GM23338 (cell line): Measurements from ENCODE around the gene FOXR1. TPM values are rescaled to one million over a fixed set of nuclear protein-coding genes. Genes with fewer than 3 reads are reported as not detected.
A peak's percentile ranks its signal among the peaks of the same experiment; 100 is the strongest.

Experiments
- ATAC-seq: fragments of 200-7000 bp; cut with Tn5 transposase; 3 replicates; pipeline ENCODE4 v1.9.1; 2020
- DNase-seq: peaks from one replicate; pipeline ENCODE4 v3.0.0-alpha.2; 2015; ENCODE audit warnings: low spot score
- H2AFZ ChIP-seq: fragments of 200-600 bp; sonication (generic); 2 replicates; pipeline ENCODE4 v1.8.0; 2016; ENCODE audit warnings: antibody characterized with exemption, mild to moderate bottlenecking, moderate library complexity
- H3F3A ChIP-seq: fragments of 200-600 bp; sonication (generic); replicated peaks from 2 replicates; pipeline ENCODE4 v1.8.0; 2017; ENCODE audit warnings: antibody characterized with exemption, mixed run types, low read depth
- H3K27ac ChIP-seq: fragments of 200-600 bp; sonication (generic); 2 replicates; pipeline ENCODE4 v1.6.1; 2016; ENCODE audit warnings: low read depth
- H3K27me3 ChIP-seq: fragments of 200-600 bp; sonication (generic); 2 replicates; pipeline ENCODE4 v1.8.0; 2016; ENCODE audit warnings: mild to moderate bottlenecking, mixed run types, moderate library complexity; ENCODE audit not compliant: insufficient read depth
- H3K36me3 ChIP-seq: fragments of 200-600 bp; sonication (generic); 2 replicates; pipeline ENCODE4 v1.8.0; 2016; ENCODE audit warnings: mild to moderate bottlenecking; ENCODE audit not compliant: insufficient read depth
- H3K4me1 ChIP-seq: fragments of 200-600 bp; sonication (generic); 2 replicates; pipeline ENCODE4 v1.8.0; 2016; ENCODE audit warnings: mild to moderate bottlenecking, moderate library complexity; ENCODE audit not compliant: insufficient read depth
- H3K4me2 ChIP-seq: fragments of 200-600 bp; sonication (generic); 2 replicates; pipeline ENCODE4 v1.7.1; 2017; ENCODE audit warnings: mixed run types
- H3K4me3 ChIP-seq: fragments of 200-600 bp; sonication (generic); 2 replicates; pipeline ENCODE4 v1.6.1; 2016; ENCODE audit warnings: mixed run types
- H3K79me2 ChIP-seq: fragments of 200-600 bp; sonication (generic); replicated peaks from 2 replicates; pipeline ENCODE4 v1.8.0; 2017; ENCODE audit warnings: mild to moderate bottlenecking; ENCODE audit not compliant: insufficient read depth
- H3K9me2 ChIP-seq: fragments of 200-600 bp; sonication (generic); 2 replicates; pipeline ENCODE4 v1.8.0; 2017; ENCODE audit not compliant: insufficient read depth
- H4K20me1 ChIP-seq: fragments of 200-600 bp; sonication (generic); replicated peaks from 2 replicates; pipeline ENCODE4 v1.8.0; 2017; ENCODE audit warnings: mild to moderate bottlenecking; ENCODE audit not compliant: insufficient read depth
- H3K27ac Mint-ChIP-seq: 2 replicates; pipeline ENCODE4 v1.8.0; 2020; ENCODE audit warnings: inconsistent platforms, mild to moderate bottlenecking, moderate library complexity, mixed read lengths
- H3K27me3 Mint-ChIP-seq: 3 replicates; pipeline ENCODE4 v1.8.0; 2022; ENCODE audit warnings: low read depth, mild to moderate bottlenecking, moderate library complexity, mixed read lengths, inconsistent platforms; ENCODE audit not compliant: insufficient read depth, poor library complexity
- H3K36me3 Mint-ChIP-seq: 3 replicates; pipeline ENCODE4 v1.8.0; 2021; ENCODE audit warnings: low read depth, mild to moderate bottlenecking, inconsistent platforms, moderate library complexity, mixed read lengths
- H3K4me1 Mint-ChIP-seq: 3 replicates; pipeline ENCODE4 v1.8.0; 2020; ENCODE audit warnings: mild to moderate bottlenecking, inconsistent platforms, mixed read lengths
- H3K4me3 Mint-ChIP-seq: 3 replicates; pipeline ENCODE4 v1.8.0; 2021; ENCODE audit warnings: moderate library complexity, mild to moderate bottlenecking, inconsistent platforms, mixed read lengths
- H3K9me3 Mint-ChIP-seq: 3 replicates; pipeline ENCODE4 v1.8.0; 2020; ENCODE audit warnings: moderate library complexity, mild to moderate bottlenecking, inconsistent platforms, mixed read lengths
- CREB1 ChIP-seq: fragments of 250-450 bp; sonication (Bioruptor Pico); IDR thresholded peaks from 2 replicates; pipeline ENCODE4 v1.5.0; 2020; ENCODE audit warnings: low read depth, mild to moderate bottlenecking, moderate library complexity
- CTCF ChIP-seq, 2 experiments: fragments of 200-600 bp in 1 of 2; sonication (generic) in 1 of 2; conservative IDR thresholded peaks; 2 replicates each; pipeline versions ENCODE4 v1.5.1 to v1.6.1; 2016 to 2017; ENCODE audit warnings: antibody characterized with exemption in 2 of 2, low read depth in 2 of 2, mild to moderate bottlenecking in 2 of 2, moderate library complexity in 1 of 2
- ETS1 ChIP-seq: IDR thresholded peaks from 2 replicates; pipeline ENCODE4 v1.6.1; 2016; ENCODE audit warnings: antibody characterized with exemption
- EZH2 ChIP-seq: fragments of 200-600 bp; sonication (generic); IDR thresholded peaks from one replicate; pipeline ENCODE4 v1.8.0; 2017; ENCODE audit warnings: antibody characterized with exemption, mild to moderate bottlenecking, low read depth; ENCODE audit not compliant: unreplicated experiment
- EZH2phosphoT487 ChIP-seq: fragments of 200-600 bp; sonication (generic); IDR thresholded peaks from one replicate; pipeline ENCODE4 v1.8.1; 2018; ENCODE audit warnings: antibody characterized with exemption; ENCODE audit not compliant: unreplicated experiment
- JUNB ChIP-seq: IDR thresholded peaks from one replicate; pipeline ENCODE4 v1.6.1; 2016; ENCODE audit warnings: antibody characterized with exemption; ENCODE audit not compliant: unreplicated experiment
- NANOG ChIP-seq: IDR thresholded peaks from 2 replicates; pipeline ENCODE4 v1.6.1; 2016; ENCODE audit warnings: antibody characterized with exemption, borderline replicate concordance
- POLR2AphosphoS5 ChIP-seq: IDR thresholded peaks from 2 replicates; pipeline ENCODE4 v1.6.1; 2016; ENCODE audit warnings: antibody characterized with exemption, low read depth
- REST ChIP-seq: IDR thresholded peaks from one replicate; pipeline ENCODE4 v1.6.1; 2018; ENCODE audit warnings: antibody characterized with exemption; ENCODE audit not compliant: unreplicated experiment
- STAT1 ChIP-seq: IDR thresholded peaks from one replicate; pipeline ENCODE4 v1.6.1; 2016; ENCODE audit warnings: antibody characterized with exemption; ENCODE audit not compliant: unreplicated experiment
- ZNF114 ChIP-seq: fragments of 250-450 bp; sonication (Bioruptor Pico); IDR thresholded peaks from 2 replicates; pipeline ENCODE4 v1.5.0; 2020; ENCODE audit warnings: mild to moderate bottlenecking, moderate library complexity
- ZNF331 ChIP-seq: fragments of 250-450 bp; sonication (Bioruptor Pico); IDR thresholded peaks from 2 replicates; pipeline ENCODE4 v1.5.0; 2020; ENCODE audit warnings: low read depth, mild to moderate bottlenecking, moderate library complexity
- ZNF462 ChIP-seq: fragments of 250-450 bp; sonication (Bioruptor Pico); IDR thresholded peaks from 2 replicates; pipeline ENCODE4 v1.5.0; 2020; ENCODE audit warnings: mild to moderate bottlenecking, moderate library complexity
- polyA plus RNA-seq: library from polyadenylated mRNA; unstranded; fragments of >200 nt; fragmentation: Nextera tagmentation; extraction: Ambion mirVana; gene quantifications from 2 replicates; pipeline ENCODE4 v1.2.1, GENCODE V29; 2016
- total RNA-seq: library from RNA; depleted of rRNA; stranded (reverse); fragments of >200 nt; shearing (Covaris generic); gene quantifications from 2 replicates; pipeline ENCODE4 v1.2.3, GENCODE V29; 2014

The FOXR1 gene
- total and polyA plus RNA-seq, 2 experiments from 2014 or later: not detected

- H3K4me3 Mint-ChIP-seq: no peak overlapping the region; the same call in 2 of the 3 replicates
- no peak for DNase-seq
- H3K79me2 ChIP-seq: no peaks in the 10 kb centered on the region
- H3K27me3 ChIP-seq: 0 out of 2 replicates have a peak, but pooled peaks cover 4% of the 10 kb centered on the region
- H3K4me2 ChIP-seq: peak overlapping the region; percentile 72
- ATAC-seq: no peak
- H3K36me3 ChIP-seq: no peaks in the 10 kb centered on the region
- no peak overlapping the region for H3K27ac Mint-ChIP-seq
- no peaks in the 10 kb centered on the region for H3K9me2 ChIP-seq
- H4K20me1 ChIP-seq: no peaks in the 10 kb centered on the region
- peaks cover 27% of the 10 kb centered on the region for H3K4me1 Mint-ChIP-seq
- H3K36me3 Mint-ChIP-seq: no peaks in the 10 kb centered on the region
- peak overlapping the region; percentile 94 for H2AFZ ChIP-seq
- H3K4me1 ChIP-seq: peaks cover 23% of the 10 kb centered on the region
- peaks cover 8% of the 10 kb centered on the region for H3K27me3 Mint-ChIP-seq
- no peaks in the 10 kb centered on the region for H3F3A ChIP-seq
- peak overlapping the region; percentile 28; the same call in 1 of the 2 replicates for H3K4me3 ChIP-seq
- H3K27ac ChIP-seq: no peak overlapping the region
- TF ChIP-seq ZNF114 (CRISPR knock-in tag) (no peak), CTCF (conservative IDR thresholded peaks at IDR 0.05; ENCODE audit: low read depth in 2 of 2) (no peak), ETS1 (no peak), POLR2AphosphoS5 (no peak), EZH2phosphoT487 (no peak), ZNF331 (CRISPR knock-in tag) (no peak), REST (no peak), ZNF462 (CRISPR knock-in tag) (no peak), JUNB (no peak), EZH2 (no peak), CREB1 (no peak), NANOG (no peak), STAT1 (no peak)
- H3K9me3 Mint-ChIP-seq: no peaks in the 10 kb centered on the region; the same call in 2 of the 3 replicates
Observed at GRCh38 chr11:118939404-118939915, 32.1 kb upstream of the FOXR1 start.
